Measurements from ENCODE around the gene CTSW.

GRCh38 chr11:65911682-65912568 lies 32.3 kb downstream of the CTSW start:
- TF ChIP-seq EZH2 (IDR thresholded peaks at IDR 0.05; ENCODE audit: borderline replicate concordance, insufficient read depth, low read length, poor library complexity, severe bottlenecking): no peak
- peak; percentile 31 for TF ChIP-seq CTCF (IDR thresholded peaks at IDR 0.05; ENCODE audit: poor library complexity, severe bottlenecking)

Data from neural cell (in vitro differentiated cells).